Activated T-helper 1 cell treated with anti-CD3 and anti-CD28 coated beads, Interleukin-2, amount 50 U/mL, for 16 hours (primary cell): ENCODE results near the gene ZKSCAN8.

Source experiments
- DNase-seq, 2 donors: peaks; one replicate each; pipeline ENCODE4 v3.0.0-alpha.2; 2020; ENCODE audit warnings: low read depth in 1 of 2, low spot score in 1 of 2

The ZKSCAN8 gene

DNA sequence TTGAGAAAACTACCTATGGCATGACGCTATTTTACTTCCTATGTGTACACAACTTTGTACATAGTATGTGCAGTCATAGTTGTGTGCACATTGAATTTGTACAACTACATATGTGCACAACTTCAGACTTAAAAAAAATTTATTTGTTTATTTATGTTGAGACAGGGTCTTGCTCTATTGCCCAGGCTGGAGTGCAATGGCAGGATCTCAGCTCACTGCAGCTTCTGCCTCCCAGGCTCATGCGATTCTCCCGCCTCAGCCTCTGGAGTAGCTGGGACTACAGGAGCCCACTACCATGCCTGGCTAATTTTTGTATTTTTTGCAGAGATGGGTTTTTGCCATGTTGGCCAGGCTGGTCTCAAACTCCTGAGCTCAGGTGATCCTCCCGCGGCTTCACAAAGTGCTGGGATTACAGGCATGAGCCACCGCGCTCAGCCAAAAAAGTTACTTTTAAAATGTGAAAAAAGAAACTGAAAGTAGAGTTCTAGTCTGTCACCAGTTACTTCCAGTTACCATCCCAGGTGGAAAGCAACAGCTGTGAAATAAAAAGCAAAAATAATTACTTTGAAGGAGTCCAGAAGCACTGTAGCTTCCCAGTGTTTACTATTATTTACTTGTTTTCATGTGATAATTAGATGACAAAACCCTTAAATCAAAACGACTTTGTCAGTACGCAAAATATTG, 1.7 kb upstream of the ZKSCAN8 start:
- no peak for DNase-seq

GRCh38 chr6:28140616-28141015, 1.1 kb upstream of the ZKSCAN8 start:
- no peak for DNase-seq

GRCh38 chr6:28142446-28142845, 763 bp downstream of the ZKSCAN8 start:
- no peak for DNase-seq

DNA sequence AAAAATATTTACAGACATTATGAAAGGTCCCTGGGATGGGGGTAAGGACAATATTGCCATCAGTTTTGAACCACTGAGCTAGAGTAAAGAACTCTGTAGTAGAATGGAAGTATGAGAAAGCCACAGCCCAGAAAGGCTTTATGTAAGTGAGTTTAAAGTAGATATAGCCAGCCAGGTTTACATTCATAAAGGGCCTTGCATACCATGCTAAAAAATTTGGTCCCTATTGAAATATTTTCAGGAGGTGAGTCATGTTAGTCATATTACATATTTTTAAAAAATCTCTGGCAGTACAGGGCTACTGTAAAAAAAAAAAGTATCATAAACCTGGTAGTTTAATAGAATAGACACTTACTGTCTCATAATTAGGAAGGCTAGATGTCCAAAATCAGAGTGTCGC, 3.5 kb downstream of the ZKSCAN8 start:
- no peak for DNase-seq

DNA sequence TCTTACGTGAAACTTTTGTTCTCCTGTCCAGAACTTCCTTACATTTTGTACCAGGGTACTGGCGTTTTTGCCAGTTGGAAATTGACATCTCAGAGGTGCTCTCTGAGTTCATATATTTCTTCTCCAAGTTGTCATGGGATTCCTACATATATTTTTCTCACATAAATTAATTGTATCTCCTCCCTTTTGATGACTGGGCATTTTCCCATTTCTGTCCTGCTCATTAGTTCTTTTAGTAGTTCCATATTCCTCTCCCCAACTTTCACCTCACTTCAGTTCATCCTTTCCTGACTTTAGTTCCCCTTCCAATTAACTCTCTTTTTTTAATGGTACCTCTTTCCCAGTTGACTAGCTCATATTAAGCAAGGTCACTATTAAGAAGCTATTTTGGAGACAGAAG, 10.8 kb downstream of the ZKSCAN8 start:
- DNase-seq: no peak

DNA sequence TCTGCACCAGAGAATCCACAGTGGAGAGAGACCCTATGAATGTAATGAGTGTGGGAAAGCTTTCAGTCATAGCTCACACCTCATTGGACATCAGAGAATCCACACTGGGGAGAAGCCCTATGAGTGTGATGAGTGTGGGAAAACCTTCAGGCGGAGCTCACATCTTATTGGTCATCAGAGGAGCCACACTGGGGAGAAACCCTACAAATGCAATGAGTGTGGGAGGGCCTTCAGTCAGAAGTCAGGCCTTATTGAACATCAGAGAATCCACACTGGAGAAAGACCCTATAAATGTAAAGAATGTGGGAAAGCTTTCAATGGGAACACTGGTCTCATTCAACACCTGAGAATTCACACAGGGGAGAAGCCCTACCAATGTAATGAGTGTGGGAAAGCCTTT, 11.9 kb downstream of the ZKSCAN8 start:
- no peak for DNase-seq

- DNase-seq: no peak
Measured at GRCh38 chr6:28154357-28154756, 12.7 kb downstream of the ZKSCAN8 start.

DNA sequence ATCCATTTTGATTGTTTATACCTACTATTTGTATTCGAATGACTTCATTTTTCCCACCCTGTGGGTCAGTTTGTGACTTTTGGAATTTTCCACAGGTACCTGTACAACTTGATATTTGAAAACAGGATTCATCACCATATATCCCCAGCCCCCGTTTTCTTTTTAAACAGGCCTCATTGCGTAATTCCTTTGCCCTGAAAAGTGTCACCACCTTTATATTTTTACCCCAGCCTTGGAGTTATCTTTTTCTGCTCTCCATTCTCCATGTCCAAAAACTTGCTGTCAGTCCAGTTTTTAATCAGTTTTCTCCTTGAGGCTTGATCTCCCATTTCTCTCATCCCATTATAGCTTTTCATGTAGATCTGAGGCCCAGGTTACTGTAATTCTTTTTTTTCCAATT, 16.6 kb downstream of the ZKSCAN8 start:
- DNase-seq: no peak

DNA sequence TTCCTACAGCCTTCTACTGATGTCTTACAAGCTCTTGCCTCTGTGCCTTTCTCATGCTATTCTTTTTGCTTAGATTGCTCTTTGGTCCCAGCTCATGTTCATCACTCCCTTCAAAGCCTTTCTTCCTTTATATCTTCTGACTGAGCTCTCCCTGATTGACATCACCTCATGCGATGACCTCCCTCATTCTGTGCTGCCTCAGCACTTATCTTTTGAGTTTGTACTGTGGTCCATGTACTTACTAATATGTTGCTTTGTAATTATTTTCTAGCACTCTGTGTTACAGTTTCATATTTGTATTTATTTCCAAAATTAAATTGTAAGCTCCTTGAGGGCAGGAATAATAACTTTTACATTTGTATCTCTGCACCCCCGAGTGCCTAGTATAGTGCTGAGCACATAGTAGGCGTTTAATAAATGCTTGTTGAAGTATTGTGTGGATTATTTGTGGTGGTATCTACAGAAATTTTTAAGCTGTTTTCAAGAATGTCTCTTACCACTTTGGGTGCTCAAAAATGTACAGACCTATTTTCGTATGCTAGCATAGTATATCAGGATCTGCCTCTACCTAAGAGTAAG, 17.4 kb downstream of the ZKSCAN8 start:
- DNase-seq: no peak

DNA sequence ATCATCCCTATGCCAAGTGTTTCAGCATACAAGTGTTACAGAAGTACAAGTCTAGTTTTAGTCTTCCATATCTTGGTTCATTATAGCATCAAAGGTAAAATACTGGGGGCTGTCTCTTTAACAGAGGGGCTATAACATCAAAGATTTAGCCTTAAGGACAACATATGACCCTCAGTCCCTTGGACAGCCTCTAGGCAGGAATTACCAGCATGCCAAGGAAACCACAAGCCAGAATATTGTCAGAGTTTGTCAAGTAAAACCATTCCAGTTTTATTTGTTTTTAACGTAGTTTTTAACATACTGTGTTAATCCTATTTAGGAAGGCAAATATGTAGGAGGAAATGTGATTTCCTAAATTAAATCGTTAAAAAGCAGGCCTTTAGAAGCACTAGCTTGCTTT, 18.6 kb downstream of the ZKSCAN8 start:
- DNase-seq: no peak

DNA sequence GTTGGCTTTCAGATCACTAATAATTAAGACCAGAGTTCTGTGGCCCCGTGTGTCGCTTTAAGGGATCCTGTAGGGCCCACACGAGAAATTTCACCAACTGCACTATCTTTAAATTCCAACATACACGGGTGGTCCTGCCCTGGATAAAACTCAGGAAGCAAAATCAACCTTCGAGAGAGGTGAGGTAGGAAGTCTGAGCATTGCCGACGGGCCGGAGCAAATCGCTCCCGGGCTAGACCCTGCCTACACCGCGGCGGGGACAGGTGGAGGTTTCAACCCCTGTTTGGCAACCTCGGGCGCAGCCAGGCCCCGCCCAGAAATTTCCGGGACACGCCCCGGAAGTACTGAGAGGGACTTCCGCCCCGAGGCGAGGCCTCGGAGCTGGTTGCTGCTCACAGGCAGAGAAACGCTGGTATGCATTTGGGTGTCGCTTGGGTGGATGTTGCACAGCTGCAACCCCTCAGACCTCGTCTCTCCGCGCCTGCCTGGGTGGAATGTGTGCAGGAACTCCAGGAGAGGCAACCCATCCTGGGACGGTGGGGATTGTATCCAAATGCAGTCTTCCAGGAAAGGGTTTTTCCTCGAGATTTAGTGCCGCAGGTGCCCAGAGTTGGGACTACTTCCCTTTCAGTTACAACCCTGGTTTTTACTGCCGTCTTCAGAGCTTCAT, 19.9 kb downstream of the ZKSCAN8 start:
- peak; percentile 57 to 74 for DNase-seq

GRCh38 chr6:28165563-28165962, 23.9 kb downstream of the ZKSCAN8 start:
- no peak for DNase-seq

GRCh38 chr6:28167068-28167467, 25.4 kb downstream of the ZKSCAN8 start:
- DNase-seq: no peak

- DNase-seq: no peak
Measured at GRCh38 chr6:28167926-28168325, 26.2 kb downstream of the ZKSCAN8 start.

GRCh38 chr6:28171271-28171670, 29.6 kb downstream of the ZKSCAN8 start:
- DNase-seq: no peak

DNA sequence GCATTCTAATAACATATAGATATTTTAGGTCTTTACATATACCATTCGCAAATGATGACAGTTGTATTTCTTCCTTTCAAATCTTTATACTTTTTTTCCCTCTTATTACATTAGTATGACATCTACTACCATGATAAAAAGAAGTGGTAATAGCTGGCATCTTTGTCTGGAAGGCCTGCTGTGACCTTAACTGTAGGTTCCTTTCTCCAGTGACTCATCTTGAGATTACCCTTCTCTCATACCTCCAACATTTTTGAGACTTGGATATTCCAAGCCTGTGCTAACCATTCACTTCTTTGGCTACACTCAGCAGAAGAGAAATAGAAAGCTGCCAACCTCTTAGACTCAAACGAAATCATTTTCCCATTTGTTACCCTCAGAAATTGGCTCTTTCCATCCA, 30.3 kb downstream of the ZKSCAN8 start:
- no peak for DNase-seq

GRCh38 chr6:28176373-28176772, 34.7 kb downstream of the ZKSCAN8 start:
- DNase-seq: no peak

DNA sequence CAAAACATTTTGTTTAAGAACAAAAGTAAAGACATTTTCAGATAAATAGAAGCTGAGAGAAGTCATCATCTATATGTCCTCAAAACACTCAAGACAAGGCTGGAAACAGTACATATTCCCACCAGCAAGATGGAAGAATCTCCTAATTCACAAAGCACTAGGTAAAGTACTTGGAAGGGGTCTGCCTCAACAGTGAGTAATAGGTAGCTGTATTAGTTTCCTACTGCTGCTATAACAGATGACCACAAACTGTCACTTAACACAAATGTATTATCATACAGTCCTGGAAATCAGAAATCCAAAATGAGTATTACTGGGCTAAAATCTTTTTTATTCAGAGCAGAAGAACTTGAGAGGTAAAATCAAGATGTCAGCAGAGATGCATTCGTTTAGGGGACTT, 40.6 kb downstream of the ZKSCAN8 start:
- no peak for DNase-seq

DNA sequence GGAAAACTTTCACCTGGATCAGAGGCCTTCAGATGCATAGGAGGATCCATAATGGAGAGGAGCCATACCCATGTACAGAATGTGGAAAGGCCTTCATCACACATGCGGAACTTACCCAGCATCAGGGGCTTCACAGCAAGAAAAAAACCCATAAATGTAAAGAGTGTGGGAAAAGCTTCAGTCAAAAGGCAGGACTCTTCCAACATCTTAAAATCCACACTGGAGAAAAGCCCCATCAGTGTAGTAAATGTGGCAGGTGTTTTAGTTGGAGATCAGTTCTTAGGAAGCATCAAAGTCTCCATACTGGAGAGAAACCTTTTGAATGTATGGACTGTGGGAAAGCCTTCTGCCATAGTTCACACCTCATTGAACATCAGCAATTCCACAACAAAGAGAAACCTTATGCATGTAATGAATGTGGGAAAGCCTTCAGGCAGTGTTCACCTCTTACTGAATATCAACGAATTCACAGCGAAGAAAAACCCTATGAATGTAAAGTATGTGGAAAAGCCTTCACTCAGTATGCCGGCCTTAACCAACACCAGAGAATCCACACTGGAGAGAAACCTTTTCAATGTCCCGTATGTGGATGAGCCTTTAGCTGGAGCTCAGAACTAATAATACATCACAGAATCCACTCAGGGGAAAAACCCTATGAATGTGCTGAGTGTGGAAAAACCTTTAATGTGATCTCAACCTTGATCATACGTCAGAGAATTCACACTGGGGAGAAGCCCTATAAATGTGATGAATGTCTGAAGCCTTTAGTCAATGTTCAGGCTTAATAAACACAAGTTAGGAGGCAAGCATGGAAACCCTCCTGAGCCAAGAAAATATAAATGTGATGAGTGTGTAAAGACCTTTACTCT, 46.7 kb downstream of the ZKSCAN8 start:
- no peak for DNase-seq

- DNase-seq: no peak
Measured at GRCh38 chr6:28200020-28200419, 58.3 kb downstream of the ZKSCAN8 start.

GRCh38 chr6:28203201-28203600, 61.5 kb downstream of the ZKSCAN8 start:
- DNase-seq: no peak

DNA sequence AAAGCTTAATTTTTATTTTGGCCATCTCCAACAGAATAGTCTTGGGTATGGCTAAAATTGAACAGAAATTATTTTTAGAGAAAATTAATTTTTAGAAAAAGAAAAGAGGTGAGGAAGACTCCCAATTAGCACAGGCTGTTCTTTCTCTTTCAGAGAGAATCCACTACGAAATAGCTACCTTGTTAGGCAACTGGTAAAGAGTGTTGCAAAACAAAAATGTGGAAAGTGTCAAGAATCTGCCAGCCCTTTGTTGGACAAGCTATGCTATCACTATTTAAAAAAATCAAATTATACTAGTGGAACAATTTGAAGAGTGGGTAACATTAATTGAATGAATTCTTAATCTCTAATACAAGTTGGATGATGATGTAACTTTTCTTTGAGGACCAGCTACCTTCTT, 64.2 kb downstream of the ZKSCAN8 start:
- no peak for DNase-seq
